HL-60 (cell line): Measurements from ENCODE around the gene AQP6.
A peak's percentile ranks its signal among the peaks of the same experiment; 100 is the strongest.

ENCODE experiments used
- DNase-seq, 2 experiments: peaks; one replicate each; pipeline ENCODE4 v3.0.0-alpha.2; 2010 to 2020; ENCODE audit warnings: low read depth in 1 of 2, low spot score in 1 of 2
- H3K27ac ChIP-seq: fragments of 250-450 bp; sonication (Bioruptor Pico); replicated peaks from 2 replicates; pipeline ENCODE4 v1.5.1; 2020; ENCODE audit warnings: mild to moderate bottlenecking, moderate library complexity
- H3K27me3 ChIP-seq: fragments of 250-450 bp; sonication (Bioruptor Pico); 2 replicates; pipeline ENCODE4 v1.5.1; 2021; ENCODE audit warnings: mild to moderate bottlenecking, moderate library complexity; ENCODE audit not compliant: insufficient read depth, poor library complexity, severe bottlenecking
- H3K4me3 ChIP-seq: replicated peaks from 2 replicates; pipeline ENCODE4 v1.5.1; 2011; ENCODE audit warnings: mild to moderate bottlenecking, control low read depth, low read length; ENCODE audit not compliant: insufficient read depth
- GABPA ChIP-seq: IDR thresholded peaks from 2 replicates; pipeline ENCODE4 v1.6.1; 2012; ENCODE audit warnings: low read depth
- POLR2AphosphoS5 ChIP-seq: IDR thresholded peaks from 2 replicates; pipeline ENCODE4 v1.6.1; 2012; ENCODE audit warnings: low read depth
- SPI1 ChIP-seq: IDR thresholded peaks from 2 replicates; pipeline ENCODE4 v1.6.1; 2012; ENCODE audit warnings: low read depth, mild to moderate bottlenecking, borderline replicate concordance
- TF ChIP-seq, protein P1 (sequence below): IDR thresholded peaks from one replicate; pipeline ENCODE4 v1.5.1; 2011; ENCODE audit warnings: low read length, control low read depth, inconsistent platforms; ENCODE audit not compliant: insufficient read depth
- TF ChIP-seq, protein P2 (sequence below): IDR thresholded peaks from 2 replicates; pipeline ENCODE4 v1.6.1; 2012; ENCODE audit warnings: low read depth; ENCODE audit not compliant: insufficient replicate concordance

AQP6 gene

DNA sequence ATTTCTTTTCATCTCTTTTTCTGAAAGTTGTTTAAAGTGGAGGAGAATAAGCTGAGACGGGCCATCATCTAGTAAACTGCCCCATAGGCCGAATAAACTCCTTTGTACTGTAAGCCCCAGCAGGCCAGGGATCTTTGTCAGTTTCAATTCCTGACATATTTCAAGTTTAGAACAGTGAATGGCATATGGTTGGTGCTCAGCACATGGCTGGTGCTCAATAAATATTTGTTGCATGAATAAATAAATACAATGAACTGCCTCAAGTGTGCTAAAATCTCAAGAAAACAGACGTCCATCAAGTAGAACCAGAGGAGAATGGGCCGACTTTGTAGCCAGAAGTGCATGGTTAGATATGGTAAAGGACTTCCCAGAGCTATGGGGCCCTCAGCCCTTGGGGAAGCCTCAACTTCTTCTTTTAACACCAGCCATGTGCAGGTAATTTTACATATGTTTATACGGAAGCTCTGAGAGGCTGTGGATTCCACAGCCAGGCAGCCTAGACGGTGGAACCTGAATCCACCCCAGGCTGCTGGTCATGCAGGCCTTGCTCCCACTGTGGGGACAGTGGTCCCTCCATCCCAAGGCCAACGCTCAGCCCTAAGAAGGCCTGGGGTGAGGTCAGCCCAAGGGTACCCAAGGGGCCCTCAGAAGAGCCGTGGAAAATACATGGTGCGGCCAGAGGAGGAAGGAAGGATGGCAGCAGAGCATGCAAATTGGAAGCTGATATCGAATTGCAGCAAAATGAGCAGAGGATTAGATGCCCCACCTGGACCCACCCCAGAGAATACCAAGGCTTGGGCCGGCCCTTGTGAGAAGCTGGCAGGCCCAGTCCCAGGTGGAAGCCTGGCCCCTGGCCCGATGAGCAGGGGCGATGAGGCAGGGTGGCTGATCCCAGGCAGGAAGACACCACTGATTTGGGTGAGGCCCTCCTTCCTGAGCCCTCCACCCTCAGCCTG is 30.9 kb upstream of the AQP6 start:
- peak in 1 of 2 experiments; percentile 49 for DNase-seq
- no peak for TF ChIP-seq POLR2AphosphoS5
- TF ChIP-seq, protein P1, sequence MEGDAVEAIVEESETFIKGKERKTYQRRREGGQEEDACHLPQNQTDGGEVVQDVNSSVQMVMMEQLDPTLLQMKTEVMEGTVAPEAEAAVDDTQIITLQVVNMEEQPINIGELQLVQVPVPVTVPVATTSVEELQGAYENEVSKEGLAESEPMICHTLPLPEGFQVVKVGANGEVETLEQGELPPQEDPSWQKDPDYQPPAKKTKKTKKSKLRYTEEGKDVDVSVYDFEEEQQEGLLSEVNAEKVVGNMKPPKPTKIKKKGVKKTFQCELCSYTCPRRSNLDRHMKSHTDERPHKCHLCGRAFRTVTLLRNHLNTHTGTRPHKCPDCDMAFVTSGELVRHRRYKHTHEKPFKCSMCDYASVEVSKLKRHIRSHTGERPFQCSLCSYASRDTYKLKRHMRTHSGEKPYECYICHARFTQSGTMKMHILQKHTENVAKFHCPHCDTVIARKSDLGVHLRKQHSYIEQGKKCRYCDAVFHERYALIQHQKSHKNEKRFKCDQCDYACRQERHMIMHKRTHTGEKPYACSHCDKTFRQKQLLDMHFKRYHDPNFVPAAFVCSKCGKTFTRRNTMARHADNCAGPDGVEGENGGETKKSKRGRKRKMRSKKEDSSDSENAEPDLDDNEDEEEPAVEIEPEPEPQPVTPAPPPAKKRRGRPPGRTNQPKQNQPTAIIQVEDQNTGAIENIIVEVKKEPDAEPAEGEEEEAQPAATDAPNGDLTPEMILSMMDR: no peak
- no peak for TF ChIP-seq GABPA
- TF ChIP-seq SPI1: no peak; the same call in 1 of the 2 replicates
- TF ChIP-seq, protein P2, sequence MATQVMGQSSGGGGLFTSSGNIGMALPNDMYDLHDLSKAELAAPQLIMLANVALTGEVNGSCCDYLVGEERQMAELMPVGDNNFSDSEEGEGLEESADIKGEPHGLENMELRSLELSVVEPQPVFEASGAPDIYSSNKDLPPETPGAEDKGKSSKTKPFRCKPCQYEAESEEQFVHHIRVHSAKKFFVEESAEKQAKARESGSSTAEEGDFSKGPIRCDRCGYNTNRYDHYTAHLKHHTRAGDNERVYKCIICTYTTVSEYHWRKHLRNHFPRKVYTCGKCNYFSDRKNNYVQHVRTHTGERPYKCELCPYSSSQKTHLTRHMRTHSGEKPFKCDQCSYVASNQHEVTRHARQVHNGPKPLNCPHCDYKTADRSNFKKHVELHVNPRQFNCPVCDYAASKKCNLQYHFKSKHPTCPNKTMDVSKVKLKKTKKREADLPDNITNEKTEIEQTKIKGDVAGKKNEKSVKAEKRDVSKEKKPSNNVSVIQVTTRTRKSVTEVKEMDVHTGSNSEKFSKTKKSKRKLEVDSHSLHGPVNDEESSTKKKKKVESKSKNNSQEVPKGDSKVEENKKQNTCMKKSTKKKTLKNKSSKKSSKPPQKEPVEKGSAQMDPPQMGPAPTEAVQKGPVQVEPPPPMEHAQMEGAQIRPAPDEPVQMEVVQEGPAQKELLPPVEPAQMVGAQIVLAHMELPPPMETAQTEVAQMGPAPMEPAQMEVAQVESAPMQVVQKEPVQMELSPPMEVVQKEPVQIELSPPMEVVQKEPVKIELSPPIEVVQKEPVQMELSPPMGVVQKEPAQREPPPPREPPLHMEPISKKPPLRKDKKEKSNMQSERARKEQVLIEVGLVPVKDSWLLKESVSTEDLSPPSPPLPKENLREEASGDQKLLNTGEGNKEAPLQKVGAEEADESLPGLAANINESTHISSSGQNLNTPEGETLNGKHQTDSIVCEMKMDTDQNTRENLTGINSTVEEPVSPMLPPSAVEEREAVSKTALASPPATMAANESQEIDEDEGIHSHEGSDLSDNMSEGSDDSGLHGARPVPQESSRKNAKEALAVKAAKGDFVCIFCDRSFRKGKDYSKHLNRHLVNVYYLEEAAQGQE: no peak
- no peaks in the 10 kb centered on the region for H3K27me3 ChIP-seq
- no peak overlapping the region for H3K4me3 ChIP-seq
- no peak overlapping the region for H3K27ac ChIP-seq

DNA sequence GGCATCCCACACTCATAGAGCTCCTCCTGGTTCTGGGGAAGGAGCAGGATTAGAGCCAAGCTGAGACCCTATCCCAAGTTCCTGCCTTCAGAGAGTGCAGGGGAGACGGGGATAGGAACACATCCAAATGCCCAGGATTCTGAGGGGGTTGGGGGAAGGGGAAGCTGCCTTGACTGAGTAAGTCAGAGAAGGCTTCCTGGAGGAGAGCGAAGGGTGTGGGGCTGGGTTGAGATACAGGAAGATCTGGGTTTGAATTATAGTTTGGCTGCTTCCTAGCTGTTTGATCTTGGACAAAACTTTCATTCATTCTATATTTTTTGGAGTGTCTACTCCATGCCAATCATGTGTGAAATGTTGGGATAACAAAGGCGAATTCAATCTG is 30.2 kb upstream of the AQP6 start:
- H3K27me3 ChIP-seq: no peaks in the 10 kb centered on the region
- no peak overlapping the region for H3K4me3 ChIP-seq
- TF ChIP-seq, protein P1: no peak
- no peak for TF ChIP-seq SPI1
- H3K27ac ChIP-seq: no peak overlapping the region
- DNase-seq: no peak

DNA sequence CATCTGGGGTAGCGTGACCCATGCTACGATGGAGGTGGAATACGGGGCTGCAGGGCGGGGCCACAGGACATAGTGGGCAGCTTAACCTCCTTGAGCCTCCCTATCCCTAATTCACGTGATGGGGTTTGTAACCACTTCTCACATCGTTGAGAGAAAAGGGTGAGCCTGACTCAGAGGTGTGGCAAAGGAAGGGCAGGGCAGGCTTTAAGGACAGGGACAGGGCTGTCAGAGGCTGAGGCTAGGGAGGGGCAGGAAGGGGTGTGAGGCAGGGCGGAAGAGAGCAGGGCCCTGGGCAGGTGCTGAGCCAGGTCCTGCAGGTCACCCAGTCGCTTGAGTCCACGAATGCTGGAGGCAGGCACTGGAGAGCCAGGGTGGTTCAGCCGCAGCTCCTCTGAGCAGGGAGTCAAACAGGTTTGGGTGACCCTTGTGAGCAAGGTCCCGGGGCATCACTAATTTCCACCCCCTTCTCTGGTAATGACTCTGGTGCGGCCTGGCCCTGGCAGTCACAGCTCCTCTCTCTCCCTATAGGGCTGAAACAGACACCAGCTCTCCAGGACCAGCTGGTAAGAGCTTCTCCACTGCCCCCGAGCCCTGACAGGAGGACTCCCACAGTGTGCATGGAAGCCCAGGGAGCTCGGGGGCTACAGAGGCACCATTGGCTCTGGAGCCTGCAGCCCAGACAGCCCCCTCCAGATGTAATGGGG is 29.7 kb upstream of the AQP6 start:
- Histone ChIP-seq H3K4me3 (no peak overlapping the region), H3K27me3 (no peaks in the 10 kb centered on the region), H3K27ac (no peak overlapping the region)
- no peak for DNase-seq
- no peak for TF ChIP-seq GABPA
- no peak for TF ChIP-seq SPI1
- TF ChIP-seq POLR2AphosphoS5: no peak
- TF ChIP-seq, protein P1: no peak
- TF ChIP-seq, protein P2: no peak
